Fibroblast of skin of left biceps (primary cell): ENCODE results near the gene CYP4F22.
"Not testable (repeated sequence)": the region's sequence is repeated elsewhere in the genome, so short reads cannot be mapped to it uniquely, and the experiment has no call there.

Source experiments
- DNase-seq, 2 experiments: peaks; one replicate each; pipeline ENCODE4 v3.0.0-alpha.2; 2013; ENCODE audit warnings: low read depth in 2 of 2

The CYP4F22 gene

GRCh38 chr19:15508035-15508710, at the start of gene CYP4F22:
CYP4F22 (plus strand) TSS chr19:15508525; CDS start chr19:15525337, 16,812 bp downstream.
- no peak for DNase-seq

- no peak for DNase-seq
Observed at GRCh38 chr19:15461694-15462093, 46.6 kb upstream of the CYP4F22 start.

- no peak for DNase-seq
Observed at GRCh38 chr19:15463861-15464371, 44.4 kb upstream of the CYP4F22 start.

- DNase-seq = no peak
Observed at GRCh38 chr19:15464394-15465385, 43.6 kb upstream of the CYP4F22 start, which contains the start of gene RASAL3. RASAL3 (minus strand) TSS chr19:15464544; CDS start chr19:15464358, 186 bp downstream.

GRCh38 chr19:15466851-15467733, 41.2 kb upstream of the CYP4F22 start:
- no peak for DNase-seq

GRCh38 chr19:15467734-15468214, 40.6 kb upstream of the CYP4F22 start:
- DNase-seq = no peak

GRCh38 chr19:15468675-15469512, 39.4 kb upstream of the CYP4F22 start:
- DNase-seq = no peak

- DNase-seq = no peak
Observed at GRCh38 chr19:15469513-15470297, 38.6 kb upstream of the CYP4F22 start.

GRCh38 chr19:15471639-15472101, 36.7 kb upstream of the CYP4F22 start:
- no peak for DNase-seq

GRCh38 chr19:15473821-15474220, 34.5 kb upstream of the CYP4F22 start:
- DNase-seq = not testable (repeated sequence)

- DNase-seq = no peak
Observed at GRCh38 chr19:15475169-15475568, 33.2 kb upstream of the CYP4F22 start.

- no peak for DNase-seq
Observed at GRCh38 chr19:15475611-15476010, 32.7 kb upstream of the CYP4F22 start.

GRCh38 chr19:15476325-15476724, 32.0 kb upstream of the CYP4F22 start:
- no peak for DNase-seq

- DNase-seq = no peak
Observed at GRCh38 chr19:15479391-15480345, 28.7 kb upstream of the CYP4F22 start, which contains the start of gene PGLYRP2. PGLYRP2 (minus strand) TSS chr19:15479501; CDS start chr19:15479371, 130 bp downstream.

GRCh38 chr19:15480996-15481395, 27.3 kb upstream of the CYP4F22 start:
- not testable (repeated sequence) for DNase-seq

GRCh38 chr19:15485768-15486167, 22.6 kb upstream of the CYP4F22 start:
- not testable (repeated sequence) for DNase-seq

- DNase-seq = no peak
Observed at GRCh38 chr19:15487038-15487437, 21.3 kb upstream of the CYP4F22 start.
